ENCODE measurements around the gene C14orf180.
A peak's percentile ranks its signal among the peaks of the same experiment; 100 is the strongest.

C14orf180 gene

GRCh38 chr14:104550340-104550860 lies 29.2 kb upstream of the C14orf180 start:
- DNase-seq = no peak

DNA sequence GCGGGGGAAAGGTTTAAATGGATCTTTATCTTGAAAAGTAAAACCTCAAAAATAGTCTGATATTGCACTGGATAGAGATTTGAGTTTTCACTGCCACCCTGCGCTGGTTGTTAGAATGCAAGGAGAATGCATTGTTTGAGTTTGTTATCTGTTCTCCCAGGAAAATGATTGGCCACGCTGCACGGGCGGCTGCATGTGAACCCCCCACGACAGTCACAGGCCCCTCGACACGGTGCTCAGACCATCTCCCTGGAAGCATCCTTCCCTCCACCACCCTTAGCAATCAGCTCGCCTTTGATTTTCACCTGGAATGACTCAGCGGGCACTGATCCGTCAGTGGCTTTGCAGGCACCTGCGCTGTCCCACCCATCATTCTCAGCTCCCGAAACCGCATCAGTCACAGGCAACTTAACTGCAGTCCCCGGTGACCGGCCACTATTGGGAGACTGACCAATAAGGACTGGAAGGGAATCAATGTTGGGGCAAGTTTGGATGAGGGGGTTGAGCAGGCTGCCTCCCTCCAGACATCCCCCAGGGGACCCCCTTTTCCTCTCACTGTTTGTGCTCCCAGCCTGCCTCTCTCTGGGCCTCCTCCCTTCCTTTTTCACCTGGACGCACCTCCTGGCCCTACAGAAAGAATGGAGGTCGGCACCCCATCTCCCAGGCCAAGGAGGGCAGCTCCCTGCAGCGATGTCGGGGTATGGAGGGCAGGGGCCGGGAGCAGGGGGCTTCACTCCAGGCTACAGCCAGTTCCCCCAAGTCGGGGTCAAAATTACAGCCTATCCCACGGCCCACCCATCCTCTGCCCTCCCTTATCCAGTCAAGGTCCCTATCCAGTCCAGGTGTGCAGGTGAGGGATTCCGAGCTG lies 28.5 kb upstream of the C14orf180 start:
- DNase-seq = peak; percentile 12

GRCh38 chr14:104551851-104552737 lies 27.5 kb upstream of the C14orf180 start:
- DNase-seq = peak; percentile 15

GRCh38 chr14:104552738-104553125 lies 26.8 kb upstream of the C14orf180 start:
- DNase-seq = no peak

GRCh38 chr14:104553166-104554087 lies 26.1 kb upstream of the C14orf180 start:
- DNase-seq = peak; percentile 11

- DNase-seq = peak; percentile 5
These were observed 25.4 kb upstream of the C14orf180 start for GRCh38 chr14:104554088-104554607.

DNA sequence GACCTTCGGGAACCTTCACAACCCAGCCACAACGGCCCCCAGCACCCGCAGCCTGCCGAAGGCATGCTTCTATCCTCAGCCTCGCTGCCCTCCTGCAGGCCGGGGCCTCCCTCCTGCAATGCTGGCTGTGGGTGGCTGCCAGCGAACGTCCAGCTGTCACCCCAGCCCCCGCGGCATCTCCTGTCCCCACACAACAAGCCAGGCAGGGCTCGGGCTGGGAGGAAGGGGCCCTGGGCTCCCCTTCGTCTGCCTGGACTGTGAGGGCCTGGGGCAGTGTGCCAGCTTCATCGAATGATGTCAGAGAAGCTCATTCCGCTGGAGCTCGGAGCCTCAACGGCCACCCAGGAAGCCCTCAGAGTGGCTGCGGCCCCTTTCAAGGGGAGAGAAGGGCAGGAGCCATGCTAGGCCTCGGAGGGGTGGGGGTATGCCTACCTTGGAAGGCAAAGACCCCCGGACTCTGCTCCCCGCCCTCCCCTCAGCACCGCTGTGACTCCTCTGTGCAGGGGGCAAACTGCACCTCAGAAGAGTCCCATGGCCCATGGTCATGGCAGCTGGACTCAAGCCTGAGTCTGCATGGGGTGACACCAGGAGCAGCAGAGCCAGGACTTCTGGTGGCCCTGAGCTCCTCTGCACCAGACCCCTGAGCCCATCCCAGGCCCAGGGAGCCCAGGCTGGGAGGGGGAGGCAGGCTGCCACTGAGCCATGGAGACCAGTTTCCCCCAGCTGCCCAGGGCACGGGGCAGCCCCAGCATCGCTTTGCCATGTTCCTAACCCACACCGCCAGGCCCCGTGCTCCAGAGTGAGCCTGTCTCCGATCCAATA lies 24.7 kb upstream of the C14orf180 start:
- DNase-seq = peak; percentile 10

GRCh38 chr14:104555430-104556255 lies 23.9 kb upstream of the C14orf180 start:
- DNase-seq = peak; percentile 12

DNA sequence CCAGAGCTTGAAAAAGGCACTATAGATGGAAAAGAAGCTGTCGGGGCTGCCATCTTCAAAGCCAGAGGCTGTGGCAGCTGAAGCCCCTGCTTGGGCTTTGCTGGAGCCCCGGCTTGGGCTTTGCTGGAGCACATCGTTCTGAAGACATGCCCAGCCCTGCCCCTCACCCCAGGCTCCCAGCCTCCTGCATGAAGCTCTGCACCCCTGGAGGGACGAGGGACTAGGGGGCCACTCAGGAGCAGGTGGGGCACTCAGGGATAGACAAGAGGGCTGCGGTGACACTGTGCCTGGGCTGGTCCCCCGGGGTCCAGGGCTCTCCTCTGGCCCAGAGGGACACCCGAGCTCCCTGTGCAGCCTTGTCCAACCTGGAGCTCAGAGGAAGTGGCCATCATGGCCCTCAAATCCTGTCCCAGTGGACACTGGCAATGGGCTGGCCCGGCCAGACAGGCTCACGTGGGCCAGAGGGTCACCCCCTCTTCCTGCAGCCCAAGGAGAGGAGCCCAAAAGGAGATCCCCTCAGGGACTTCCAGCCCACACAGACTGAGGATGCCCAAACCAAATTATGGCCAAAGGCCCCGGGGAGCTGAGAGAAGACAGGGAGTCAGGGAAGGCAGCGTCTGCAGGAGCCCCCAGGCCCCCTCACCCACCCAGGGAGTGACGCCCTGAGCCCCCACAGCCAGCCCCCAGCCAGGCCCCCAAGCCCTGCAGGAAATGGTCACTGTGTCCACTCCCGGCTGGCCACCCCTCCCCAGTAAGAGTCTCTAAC lies 23.1 kb upstream of the C14orf180 start:
- DNase-seq = peak; percentile 8

DNA sequence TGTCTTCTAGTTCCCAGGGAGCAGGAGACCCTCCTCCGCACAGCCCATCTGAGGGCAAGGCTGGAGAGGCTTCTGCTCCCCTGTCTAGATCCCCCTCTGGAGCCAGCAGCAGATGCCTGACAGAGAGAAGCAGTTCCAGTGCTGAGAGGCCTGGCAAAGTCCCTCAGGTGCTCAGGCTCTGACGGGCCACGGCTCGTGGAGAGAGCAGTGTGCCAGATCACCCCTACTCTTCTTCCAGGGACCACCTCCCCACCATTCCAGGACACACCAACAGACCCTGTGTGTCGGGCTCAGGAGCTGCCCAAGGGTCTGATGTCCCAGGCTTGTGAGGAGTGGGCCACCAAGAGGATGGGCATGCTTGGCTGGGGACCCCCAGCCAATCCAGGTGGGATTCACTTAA lies 22.5 kb upstream of the C14orf180 start:
- DNase-seq = peak; percentile 14

DNA sequence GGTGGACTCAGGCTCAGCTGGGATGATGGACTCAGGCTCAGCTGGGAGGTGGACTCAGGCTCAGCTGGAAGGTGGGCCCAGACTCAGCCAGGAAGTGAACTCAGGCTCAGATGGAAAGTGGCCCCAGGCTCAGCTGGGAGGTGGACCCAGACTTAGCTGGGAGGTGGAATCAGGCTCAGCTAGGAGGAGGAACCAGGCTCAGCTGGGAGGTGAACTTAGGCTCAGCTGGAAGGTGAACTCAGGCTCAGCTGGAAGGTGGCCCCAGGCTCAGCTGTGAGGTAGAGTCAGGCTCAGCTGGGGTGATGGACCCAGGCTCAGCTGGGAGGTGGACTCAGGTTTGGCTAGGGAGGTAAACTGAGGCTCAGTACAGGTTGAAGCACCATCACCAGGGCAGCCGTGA lies 21.8 kb upstream of the C14orf180 start:
- peak; percentile 15 for DNase-seq

DNA sequence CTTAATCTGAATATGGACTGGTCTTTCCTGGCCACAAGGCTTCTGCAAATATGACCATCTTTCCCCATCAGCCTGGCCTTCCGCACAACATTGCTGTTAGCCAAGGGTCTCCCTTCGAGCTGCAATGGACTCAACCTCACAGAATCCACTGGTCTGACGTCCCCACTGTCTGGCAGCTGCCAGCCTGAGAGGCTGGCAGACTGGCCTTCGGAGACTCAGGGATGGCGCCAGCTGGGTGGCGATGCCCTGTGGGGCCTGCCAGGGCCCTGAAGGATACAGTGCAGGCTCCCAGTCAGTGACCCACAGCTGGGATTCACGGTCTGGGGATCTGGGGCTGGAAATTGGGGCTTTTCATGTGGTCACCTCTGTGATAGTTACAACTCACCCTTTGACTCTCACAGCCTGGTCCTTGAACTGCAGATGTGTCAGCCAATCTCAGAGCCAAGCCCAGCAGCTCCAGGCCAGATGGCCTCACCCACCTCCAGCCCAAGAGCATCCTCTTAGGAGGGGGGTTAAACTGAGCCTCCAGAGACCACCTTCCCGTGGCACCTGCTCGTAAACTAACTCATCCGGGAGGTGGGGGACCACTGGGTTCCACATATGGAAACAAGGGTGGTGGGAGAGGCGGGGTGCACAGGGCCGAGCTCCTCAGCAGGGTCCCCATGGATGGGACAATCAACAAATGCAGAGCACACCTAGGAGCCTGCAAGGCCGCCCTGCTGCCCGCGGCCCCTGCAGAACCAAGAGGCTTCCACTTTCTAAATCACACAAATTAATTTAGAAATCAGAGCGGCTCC lies 21.1 kb upstream of the C14orf180 start:
- no peak for DNase-seq

GRCh38 chr14:104559028-104559803 lies 20.3 kb upstream of the C14orf180 start:
- DNase-seq = no peak

- no peak for DNase-seq
These were observed 19.6 kb upstream of the C14orf180 start for GRCh38 chr14:104559804-104560585.

- no peak for DNase-seq
These were observed 19.0 kb upstream of the C14orf180 start for GRCh38 chr14:104560586-104560945.

GRCh38 chr14:104561124-104561557 lies 18.4 kb upstream of the C14orf180 start:
- no peak for DNase-seq

Data from CD4-positive, alpha-beta T cell treated with Interleukin-15 for 1 hour (primary cell).